Esophagus squamous epithelium (tissue), 5 donors: ENCODE measurements around the gene TBC1D5. TPM values are rescaled to one million over a fixed set of nuclear protein-coding genes. Genes with fewer than 3 reads are reported as not detected.

Source experiments
- DNase-seq: peaks from one replicate; lab custom pipeline; 2025; lab: John Stamatoyannopoulos, UW
- H3K27ac ChIP-seq, 4 donors: fragments of 200-600 bp; sonication (generic); one replicate each; pipeline ENCODE4 v1.5.1; 2016 to 2019; ENCODE audit warnings: mild to moderate bottlenecking in 1 of 4
- H3K27me3 ChIP-seq, 4 donors: fragments of 200-600 bp; sonication (generic); 1 replicate in 3 of 4; 2 replicates in 1 of 4; pipeline versions ENCODE4 v1.5.1 to v1.6.0; 2017 to 2021; ENCODE audit warnings: antibody characterized with exemption in 1 of 4
- H3K36me3 ChIP-seq, 3 donors: fragments of 200-600 bp; sonication (generic); one replicate each; pipeline ENCODE4 v1.5.1; 2016 to 2019
- H3K4me1 ChIP-seq, 3 donors: fragments of 200-600 bp; sonication (generic); one replicate each; pipeline ENCODE4 v1.5.1; 2017 to 2019
- H3K4me3 ChIP-seq, 4 donors: fragments of 200-600 bp; sonication (generic); 1 replicate in 3 of 4; 2 replicates in 1 of 4; pipeline ENCODE4 v1.5.1; 2016 to 2019; ENCODE audit warnings: mild to moderate bottlenecking in 2 of 4, moderate library complexity in 1 of 4
- H3K9me3 ChIP-seq, 3 donors: fragments of 200-600 bp; sonication (generic); one replicate each; pipeline ENCODE4 v1.5.1; 2016 to 2019
- POLR2A ChIP-seq, 4 donors: fragments of 450-650 bp; IDR thresholded peaks; one replicate each; pipeline ENCODE4 v1.6.1; 2017; ENCODE audit warnings: antibody characterized with exemption in 4 of 4, mild to moderate bottlenecking in 4 of 4, moderate library complexity in 3 of 4
- WGBS, 2 donors: methylation state at CpG; one replicate each; pipeline ENCODE4 v1.1.5; 2018; 5-methylcytosine and 5-hydroxymethylcytosine counted together
- intact Hi-C: fragments of 100-400 bp; cut with DNase I; formaldehyde crosslinking; loops from one replicate; pipeline ENCODE4 v1.15.0; 2022
- total RNA-seq, 4 donors: library from RNA; depleted of rRNA; stranded (reverse); fragments of >200 nt; gene quantifications; one replicate each; pipeline ENCODE4 v1.1.0, GENCODE V29; 2016
- TF ChIP-seq, protein P1 (sequence below), 6 experiments: fragments of 450-650 bp in 4 of 6; fragments of 200-600 bp in 2 of 6; sonication (generic) in 2 of 6; IDR thresholded peaks; one replicate each; pipeline ENCODE4 v1.5.1; 2016 to 2019; ENCODE audit warnings: antibody characterized with exemption in 6 of 6, mild to moderate bottlenecking in 4 of 6, moderate library complexity in 4 of 6
- donor health status: DM: yes; HTN: yes; CAD: no.

TBC1D5 gene
- total RNA-seq, 4 donors from 2014 or later, result 32.8 to 56.1 (median 39.9) TPM

DNA sequence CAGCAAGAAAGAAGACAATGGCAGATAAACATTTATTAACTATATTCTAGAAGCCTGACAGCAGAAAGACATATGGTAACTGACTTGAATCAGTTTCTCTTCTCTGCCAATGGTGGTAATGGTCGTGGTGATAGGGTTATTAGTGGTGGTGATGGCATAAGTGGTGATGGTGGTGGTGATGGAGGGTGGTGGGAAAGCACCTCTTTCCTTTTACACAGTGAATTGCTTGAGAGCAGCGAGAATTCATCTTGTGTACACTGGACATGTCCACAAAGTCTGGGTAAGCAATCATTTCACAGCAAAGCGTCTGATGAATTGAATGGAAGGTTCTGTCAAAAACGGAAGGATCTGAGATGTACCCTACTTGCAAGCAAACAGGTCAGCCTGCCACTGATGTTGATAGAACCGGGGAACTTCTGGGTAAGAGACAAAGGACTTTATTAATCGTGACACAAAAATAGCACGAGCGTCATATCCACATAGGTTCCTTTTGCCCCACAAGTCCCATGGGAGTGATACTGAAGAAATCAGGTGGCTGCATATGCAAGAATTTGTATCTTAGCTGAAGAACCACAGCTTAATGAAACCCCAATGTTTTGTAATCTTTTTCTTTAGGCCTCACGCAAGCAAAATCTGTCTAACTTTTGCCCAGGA is 23.5 kb upstream of the TBC1D5 start:
- no peak for DNase-seq
- no peak overlapping the region for H3K4me3 ChIP-seq
- 75 to 84% methylated on average over 9 of the region's 9 CpGs for WGBS, 2 donors
- H3K36me3 ChIP-seq, result no peaks in the 10 kb centered on the region
- no peak for TF ChIP-seq POLR2A (IDR thresholded peaks at IDR 0.05)
- TF ChIP-seq, protein P1, sequence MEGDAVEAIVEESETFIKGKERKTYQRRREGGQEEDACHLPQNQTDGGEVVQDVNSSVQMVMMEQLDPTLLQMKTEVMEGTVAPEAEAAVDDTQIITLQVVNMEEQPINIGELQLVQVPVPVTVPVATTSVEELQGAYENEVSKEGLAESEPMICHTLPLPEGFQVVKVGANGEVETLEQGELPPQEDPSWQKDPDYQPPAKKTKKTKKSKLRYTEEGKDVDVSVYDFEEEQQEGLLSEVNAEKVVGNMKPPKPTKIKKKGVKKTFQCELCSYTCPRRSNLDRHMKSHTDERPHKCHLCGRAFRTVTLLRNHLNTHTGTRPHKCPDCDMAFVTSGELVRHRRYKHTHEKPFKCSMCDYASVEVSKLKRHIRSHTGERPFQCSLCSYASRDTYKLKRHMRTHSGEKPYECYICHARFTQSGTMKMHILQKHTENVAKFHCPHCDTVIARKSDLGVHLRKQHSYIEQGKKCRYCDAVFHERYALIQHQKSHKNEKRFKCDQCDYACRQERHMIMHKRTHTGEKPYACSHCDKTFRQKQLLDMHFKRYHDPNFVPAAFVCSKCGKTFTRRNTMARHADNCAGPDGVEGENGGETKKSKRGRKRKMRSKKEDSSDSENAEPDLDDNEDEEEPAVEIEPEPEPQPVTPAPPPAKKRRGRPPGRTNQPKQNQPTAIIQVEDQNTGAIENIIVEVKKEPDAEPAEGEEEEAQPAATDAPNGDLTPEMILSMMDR (IDR thresholded peaks at IDR 0.05), result no peak
- H3K27ac ChIP-seq, result no peak overlapping the region
- intact Hi-C loops, result no loop called here
- no peaks in the 10 kb centered on the region for H3K27me3 ChIP-seq
- no peaks in the 10 kb centered on the region for H3K4me1 ChIP-seq
- no peaks in the 10 kb centered on the region for H3K9me3 ChIP-seq

DNA sequence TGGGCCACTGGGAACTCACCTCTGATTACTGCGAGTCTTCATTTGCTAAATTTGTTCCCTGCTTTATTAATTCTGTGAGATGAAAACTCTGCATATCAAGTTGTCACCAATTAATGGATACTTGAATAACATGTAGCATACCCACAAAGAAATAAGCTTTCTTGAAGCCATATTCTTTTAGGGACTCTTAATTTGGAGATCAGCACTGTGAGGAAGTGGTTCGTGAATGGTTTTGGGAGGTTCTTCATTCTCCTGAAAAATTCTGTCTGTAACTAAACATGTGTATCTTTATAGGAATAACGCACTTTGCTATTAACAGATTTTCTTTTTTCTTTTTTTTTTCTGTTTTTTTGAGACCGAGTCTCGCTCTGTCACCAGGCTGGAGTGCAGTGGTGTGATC is 19.1 kb upstream of the TBC1D5 start:
- no peak for DNase-seq
- Histone ChIP-seq H3K9me3 (no peaks in the 10 kb centered on the region), H3K4me1 (no peaks in the 10 kb centered on the region), H3K36me3 (no peaks in the 10 kb centered on the region), H3K4me3 (no peak overlapping the region), H3K27ac (no peak overlapping the region), H3K27me3 (no peaks in the 10 kb centered on the region)
- WGBS, 2 donors, result 81 to 96% methylated on average over 5 of the region's 5 CpGs
- no peak for TF ChIP-seq POLR2A (IDR thresholded peaks at IDR 0.05)
- TF ChIP-seq, protein P1 (IDR thresholded peaks at IDR 0.05), result no peak
- intact Hi-C loops, result no loop called here

DNA sequence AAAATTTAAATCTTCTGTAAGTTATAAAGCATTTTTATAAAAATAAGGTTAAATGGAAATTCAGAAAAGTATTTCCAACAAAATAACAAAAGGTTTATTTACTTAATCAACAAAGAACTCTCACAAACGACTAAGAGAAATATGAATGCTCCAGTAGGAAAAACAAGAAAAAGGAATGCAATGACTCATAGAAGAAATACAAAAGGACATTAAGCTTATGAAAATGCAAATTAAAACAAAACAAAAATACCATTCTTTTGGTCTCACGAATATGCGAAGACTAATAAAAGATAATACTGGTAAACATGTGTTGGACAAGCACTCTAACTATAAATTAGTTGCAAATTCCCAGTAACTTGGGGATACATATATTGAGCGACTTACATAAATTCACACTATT is 17.5 kb upstream of the TBC1D5 start:
- no peaks in the 10 kb centered on the region for H3K36me3 ChIP-seq
- no peaks in the 10 kb centered on the region for H3K4me1 ChIP-seq
- no peak for DNase-seq
- no peaks in the 10 kb centered on the region for H3K9me3 ChIP-seq
- WGBS, 2 donors, result 64 to 70% methylated on average over 4 of the region's 4 CpGs
- no peak overlapping the region for H3K4me3 ChIP-seq
- no peak for TF ChIP-seq POLR2A (IDR thresholded peaks at IDR 0.05)
- TF ChIP-seq, protein P1 (IDR thresholded peaks at IDR 0.05), result no peak
- intact Hi-C loops, result no loop called here
- no peaks in the 10 kb centered on the region for H3K27me3 ChIP-seq
- H3K27ac ChIP-seq, result no peak overlapping the region

DNA sequence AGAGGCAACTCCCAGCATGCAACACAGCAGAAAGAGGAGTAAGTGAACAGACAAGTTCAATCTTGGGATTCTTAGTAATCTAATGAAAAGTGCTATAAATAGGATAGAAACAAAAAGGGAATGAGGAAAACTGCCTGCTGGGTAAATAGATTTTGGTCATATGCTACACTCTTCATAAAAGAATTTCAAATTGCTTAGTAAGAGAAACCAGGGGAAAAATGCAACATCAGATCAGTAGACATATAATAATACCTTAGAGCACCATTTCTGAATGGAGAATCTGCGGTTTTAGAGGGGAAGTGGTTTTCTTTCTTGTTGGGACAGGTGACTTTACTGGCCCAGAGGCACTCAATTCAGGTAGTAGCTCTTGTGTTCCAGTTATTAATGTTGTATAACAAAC is 13.4 kb upstream of the TBC1D5 start:
- Histone ChIP-seq H3K27me3 (no peaks in the 10 kb centered on the region), H3K36me3 (no peaks in the 10 kb centered on the region), H3K4me3 (no peak overlapping the region), H3K9me3 (no peaks in the 10 kb centered on the region), H3K27ac (no peak overlapping the region), H3K4me1 (peaks cover 0 to 10% (median 4%) of the 10 kb centered on the region in 3 donors)
- TF ChIP-seq, protein P1 (IDR thresholded peaks at IDR 0.05), result no peak
- TF ChIP-seq POLR2A (IDR thresholded peaks at IDR 0.05), result no peak
- DNase-seq, result no peak
- WGBS, 2 donors, result 54 to 55% methylated on average over 1 of the region's 1 CpG
- intact Hi-C loops, result no loop called here

DNA sequence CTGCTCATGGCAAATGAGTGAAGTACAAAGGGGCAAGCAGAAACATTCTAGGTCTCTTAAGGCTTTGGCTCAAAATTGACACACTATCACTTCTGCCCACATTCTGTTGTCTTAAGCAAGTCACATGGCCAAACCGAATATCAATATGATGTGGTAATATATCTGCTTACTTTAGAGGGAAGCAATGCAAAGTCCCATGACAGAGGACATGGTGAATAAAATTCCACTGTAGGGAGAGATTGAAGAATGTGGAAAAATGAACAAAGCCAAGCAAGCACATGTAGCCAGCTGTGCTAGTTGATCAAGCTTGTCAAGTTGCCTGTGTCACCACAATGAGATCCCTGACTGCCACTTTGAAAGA is 11.2 kb upstream of the TBC1D5 start:
- Histone ChIP-seq H3K4me3 (no peak overlapping the region), H3K36me3 (no peaks in the 10 kb centered on the region), H3K4me1 (peaks cover 0 to 21% (median 6%) of the 10 kb centered on the region in 3 donors), H3K9me3 (no peaks in the 10 kb centered on the region), H3K27me3 (no peaks in the 10 kb centered on the region), H3K27ac (peak overlapping the region in 1 of 4 donors; percentile 9)
- no peak for DNase-seq
- intact Hi-C loops, result no loop called here
- WGBS, 2 donors, result 33 to 56% methylated on average over 1 of the region's 1 CpG
- TF ChIP-seq POLR2A (IDR thresholded peaks at IDR 0.05), result no peak
- TF ChIP-seq, protein P1 (IDR thresholded peaks at IDR 0.05), result no peak
